SU-DHL-6 (cell line): ENCODE data around the gene TMEM117.

ENCODE experiments used
- CTCF ChIP-seq: fragments of 200-600 bp; sonication (generic); IDR thresholded peaks from one replicate; pipeline ENCODE4 v1.5.1; 2017; ENCODE audit warnings: antibody characterized with exemption, mild to moderate bottlenecking, low read length, moderate library complexity; ENCODE audit not compliant: insufficient read depth, poor library complexity, severe bottlenecking
- EZH2phosphoT487 ChIP-seq: fragments of 200-600 bp; sonication (generic), shearing (Covaris generic); conservative IDR thresholded peaks from 2 replicates; pipeline ENCODE4 v1.6.1; 2018; ENCODE audit warnings: mild to moderate bottlenecking, antibody characterized with exemption, low read length, moderate library complexity, mixed read lengths

GRCh38 chr12:44260581-44260980 is 424.7 kb downstream of the TMEM117 start:
- TF ChIP-seq CTCF: no peak
- no peak for TF ChIP-seq EZH2phosphoT487
